Neuron (in vitro differentiated cells): ENCODE data around the gene GLIPR2.
A peak's percentile ranks its signal among the peaks of the same experiment; 100 is the strongest.
"Not testable (repeated sequence)": the region's sequence is repeated elsewhere in the genome, so short reads cannot be mapped to it uniquely, and the experiment has no call there.

Experiments used
- H2AFZ ChIP-seq: one replicate; pipeline ENCODE4 v1.6.1; 2013; ENCODE audit warnings: low read depth, mild to moderate bottlenecking, inconsistent platforms, low read length, moderate library complexity
- H3K27me3 ChIP-seq: one replicate; pipeline ENCODE4 v1.6.1; 2013; ENCODE audit warnings: low read length; ENCODE audit not compliant: insufficient read depth
- H3K36me3 ChIP-seq: one replicate; pipeline ENCODE4 v1.6.1; 2013; ENCODE audit warnings: low read length; ENCODE audit not compliant: insufficient read depth
- H3K4me1 ChIP-seq: one replicate; pipeline ENCODE4 v1.6.1; 2013; ENCODE audit warnings: low read length; ENCODE audit not compliant: insufficient read depth
- H3K4me3 ChIP-seq: 2 replicates; pipeline ENCODE4 v1.5.1; 2013; ENCODE audit warnings: mild to moderate bottlenecking, low read length, moderate library complexity
- H3K9me3 ChIP-seq: one replicate; pipeline ENCODE4 v1.6.1; 2013; ENCODE audit warnings: low read length

The GLIPR2 gene

GRCh38 chr9:36136272-36136893 is at the start of gene GLIPR2:
GLIPR2 (plus strand) TSS chr9:36136733; CDS start chr9:36136779, 46 bp downstream.
- Histone ChIP-seq H3K27me3 (peaks cover 11% of the 10 kb centered on the region), H3K4me3 (peak within 1 kb of the TSS; percentile 57), H3K4me1 (peaks cover 12% of the 10 kb centered on the region), H3K9me3 (no peaks in the 10 kb centered on the region), H2AFZ (peak within 1 kb of the TSS; percentile 91), H3K36me3 (no peaks in the 10 kb centered on the region)

- not testable (repeated sequence) for H3K9me3 ChIP-seq, H3K4me1 ChIP-seq, H2AFZ ChIP-seq, H3K4me3 ChIP-seq, H3K27me3 ChIP-seq, H3K36me3 ChIP-seq
Measured at GRCh38 chr9:36087054-36087453, 49.5 kb upstream of the GLIPR2 start.

DNA sequence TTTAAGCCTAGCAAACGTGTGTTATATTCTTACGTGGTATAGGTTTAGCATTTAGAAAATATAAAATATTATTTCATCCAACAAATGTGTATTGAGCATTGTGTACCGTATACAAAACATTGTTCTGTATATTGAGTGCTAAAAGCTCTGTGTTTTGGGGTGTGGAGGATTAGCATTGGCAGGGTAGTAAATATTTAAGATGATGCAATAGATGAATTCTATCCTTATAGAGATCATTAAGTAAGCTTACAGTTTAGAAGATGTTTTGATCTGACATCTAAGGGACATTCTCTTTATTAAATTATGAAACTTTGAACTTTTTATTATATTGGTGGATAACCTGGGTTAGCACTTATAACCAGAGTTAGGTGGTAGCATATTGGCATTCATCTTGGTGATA is 48.5 kb upstream of the GLIPR2 start:
- Histone ChIP-seq H3K4me1 (no peaks in the 10 kb centered on the region), H3K4me3 (no peak overlapping the region), H3K9me3 (peaks cover 3% of the 10 kb centered on the region), H3K27me3 (no peaks in the 10 kb centered on the region), H2AFZ (no peak overlapping the region), H3K36me3 (peaks cover 9% of the 10 kb centered on the region)

- no peak overlapping the region for H2AFZ ChIP-seq
- H3K4me1 ChIP-seq = no peaks in the 10 kb centered on the region
- no peaks in the 10 kb centered on the region for H3K27me3 ChIP-seq
- H3K9me3 ChIP-seq = peaks cover 5% of the 10 kb centered on the region
- H3K4me3 ChIP-seq = no peak overlapping the region
- peaks cover 5% of the 10 kb centered on the region for H3K36me3 ChIP-seq
Measured at GRCh38 chr9:36091026-36091953, 45.2 kb upstream of the GLIPR2 start.

DNA sequence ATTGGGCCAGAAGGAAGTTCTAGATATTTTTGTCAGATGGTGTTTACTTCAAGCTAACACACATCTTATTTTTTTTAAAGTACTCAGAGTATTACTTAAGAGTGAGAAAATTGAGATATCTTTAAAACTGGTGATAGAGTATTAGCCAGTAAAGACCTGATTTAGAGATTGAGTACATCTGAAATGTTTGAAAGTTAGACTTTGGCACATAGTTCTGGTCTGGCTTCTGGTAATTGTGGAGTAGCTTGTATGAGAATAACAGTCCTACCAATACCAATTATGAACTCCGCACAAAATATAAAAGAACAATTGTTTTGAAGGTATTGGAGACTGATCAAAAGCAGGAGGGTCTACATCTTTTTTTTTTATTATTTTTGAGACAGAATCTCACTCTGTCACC is 44.5 kb upstream of the GLIPR2 start:
- no peak overlapping the region for H3K4me3 ChIP-seq
- no peaks in the 10 kb centered on the region for H3K27me3 ChIP-seq
- peaks cover 5% of the 10 kb centered on the region for H3K36me3 ChIP-seq
- no peaks in the 10 kb centered on the region for H3K4me1 ChIP-seq
- H3K9me3 ChIP-seq = peaks cover 2% of the 10 kb centered on the region
- H2AFZ ChIP-seq = no peak overlapping the region

- no peak overlapping the region for H2AFZ ChIP-seq
Measured at GRCh38 chr9:36092509-36093215, 43.9 kb upstream of the GLIPR2 start.

GRCh38 chr9:36093384-36093783 is 43.1 kb upstream of the GLIPR2 start:
- Histone ChIP-seq H3K9me3 (peaks cover 2% of the 10 kb centered on the region), H3K27me3 (no peaks in the 10 kb centered on the region), H2AFZ (no peak overlapping the region), H3K36me3 (peaks cover 5% of the 10 kb centered on the region), H3K4me1 (no peaks in the 10 kb centered on the region), H3K4me3 (no peak overlapping the region)

More at GRCh38 chr9:36092509-36093215, 43.9 kb upstream of the GLIPR2 start:
- no peaks in the 10 kb centered on the region for H3K4me1 ChIP-seq
- peaks cover 2% of the 10 kb centered on the region for H3K9me3 ChIP-seq
- H3K36me3 ChIP-seq = peaks cover 5% of the 10 kb centered on the region
- no peaks in the 10 kb centered on the region for H3K27me3 ChIP-seq
- no peak overlapping the region for H3K4me3 ChIP-seq

DNA sequence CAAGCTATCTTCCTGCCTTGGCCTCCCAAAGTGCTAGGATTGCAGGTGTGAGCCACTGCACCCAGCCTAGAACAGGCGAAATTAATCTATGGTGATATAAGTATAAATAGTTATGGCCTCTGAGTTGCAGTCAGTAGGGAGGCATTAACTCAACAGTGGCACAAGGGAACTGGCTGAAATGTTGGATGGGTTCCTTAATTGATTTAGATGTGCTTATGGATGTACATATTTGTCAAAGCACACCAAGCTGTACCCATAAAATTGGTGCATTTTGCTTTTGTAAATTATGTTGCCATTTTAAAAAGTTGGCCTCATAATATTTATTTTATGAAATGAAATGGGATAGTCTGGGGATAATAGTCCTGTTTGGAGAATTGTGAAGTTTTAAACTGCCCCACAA is 36.8 kb upstream of the GLIPR2 start:
- no peaks in the 10 kb centered on the region for H3K4me1 ChIP-seq
- H3K9me3 ChIP-seq = no peaks in the 10 kb centered on the region
- peaks cover 2% of the 10 kb centered on the region for H3K36me3 ChIP-seq
- H2AFZ ChIP-seq = no peak overlapping the region
- H3K27me3 ChIP-seq = no peaks in the 10 kb centered on the region
- H3K4me3 ChIP-seq = no peak overlapping the region

GRCh38 chr9:36100532-36100931 is 36.0 kb upstream of the GLIPR2 start:
- no peak overlapping the region for H3K4me3 ChIP-seq
- peaks cover 7% of the 10 kb centered on the region for H3K36me3 ChIP-seq
- no peaks in the 10 kb centered on the region for H3K27me3 ChIP-seq
- H3K4me1 ChIP-seq = no peaks in the 10 kb centered on the region
- H3K9me3 ChIP-seq = no peaks in the 10 kb centered on the region
- no peak overlapping the region for H2AFZ ChIP-seq

GRCh38 chr9:36101916-36102741 is 34.4 kb upstream of the GLIPR2 start:
- Histone ChIP-seq H3K9me3 (no peaks in the 10 kb centered on the region), H3K4me1 (no peaks in the 10 kb centered on the region), H3K27me3 (no peaks in the 10 kb centered on the region), H3K4me3 (no peak overlapping the region), H2AFZ (no peak overlapping the region), H3K36me3 (peaks cover 7% of the 10 kb centered on the region)

- Histone ChIP-seq H3K36me3 (peaks cover 7% of the 10 kb centered on the region), H3K4me3 (no peak overlapping the region), H3K4me1 (no peaks in the 10 kb centered on the region), H3K27me3 (no peaks in the 10 kb centered on the region), H2AFZ (no peak overlapping the region), H3K9me3 (no peaks in the 10 kb centered on the region)
Measured at GRCh38 chr9:36102742-36103495, 33.6 kb upstream of the GLIPR2 start.

DNA sequence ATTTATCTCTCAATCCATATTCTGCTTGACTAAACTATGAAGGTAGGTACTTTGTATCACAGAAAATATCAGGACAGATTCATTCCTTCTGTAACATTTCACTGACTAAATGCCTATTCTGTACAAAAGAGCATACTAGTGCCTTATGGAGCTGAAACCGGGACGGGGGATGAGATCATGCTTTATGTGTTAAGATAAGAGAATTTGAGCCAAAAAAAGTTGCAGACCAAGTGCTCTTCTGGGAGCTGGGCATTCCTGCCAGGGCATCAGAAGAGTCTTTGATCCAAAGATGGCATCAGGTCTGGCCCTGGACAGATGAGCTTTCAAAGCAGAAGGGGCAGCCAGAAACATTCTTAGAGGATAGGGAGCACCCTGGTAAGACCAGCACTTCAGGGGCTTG is 27.5 kb upstream of the GLIPR2 start:
- H3K36me3 ChIP-seq = peaks cover 18% of the 10 kb centered on the region
- H2AFZ ChIP-seq = no peak overlapping the region
- peaks cover 9% of the 10 kb centered on the region for H3K4me1 ChIP-seq
- no peaks in the 10 kb centered on the region for H3K9me3 ChIP-seq
- H3K27me3 ChIP-seq = no peaks in the 10 kb centered on the region
- no peak overlapping the region for H3K4me3 ChIP-seq
